Caco-2 (cell line): ENCODE data around the gene NIPAL3. TPM values are rescaled to one million over a fixed set of nuclear protein-coding genes. Genes with fewer than 3 reads are reported as not detected.

Source experiments
- BruUV-seq: library from RNA; stranded (reverse); fragments of 400-500 nt; replicated peaks from 2 replicates; lab custom pipeline; 2021; lab: Mats Ljungman, UMichigan
- CTCF ChIA-PET: fragments of 300-600 bp; sonication (Branson Sonifier 250); formaldehyde crosslinking; loops from one replicate; lab custom pipeline; 2022; ENCODE audit warnings: antibody characterized with exemption; lab: Charles Lee
- POLR2A ChIA-PET: fragments of 300-600 bp; sonication (Branson Sonifier 250); formaldehyde crosslinking; loops from one replicate; lab custom pipeline; 2022; ENCODE audit warnings: antibody characterized with exemption; lab: Charles Lee
- DNase-seq, 2 experiments: peaks; one replicate each; pipeline versions ENCODE4 v3.0.0 to v3.0.0-alpha.2; 2020 to 2022
- H3K27me3 ChIP-seq: replicated peaks from 2 replicates; pipeline ENCODE4 v1.6.0; 2011; ENCODE audit warnings: low read length; ENCODE audit not compliant: control insufficient read depth, insufficient read depth
- H3K36me3 ChIP-seq: 2 replicates; pipeline ENCODE4 v1.5.1; 2011; ENCODE audit warnings: low read length; ENCODE audit not compliant: control insufficient read depth, insufficient read depth
- H3K4me1 ChIP-seq: fragments of 250-450 bp; sonication (Bioruptor Pico); 2 replicates; pipeline ENCODE4 v1.5.1; 2020; ENCODE audit warnings: mild to moderate bottlenecking
- H3K4me3 ChIP-seq: 2 replicates; pipeline ENCODE4 v1.5.1; 2011; ENCODE audit warnings: low read depth, mild to moderate bottlenecking, control low read depth, low read length
- H3K9me3 ChIP-seq: fragments of 250-450 bp; sonication (Bioruptor Pico); 2 replicates; pipeline ENCODE4 v1.5.1; 2020; ENCODE audit warnings: mild to moderate bottlenecking, moderate library complexity
- H3K27ac Mint-ChIP-seq: one replicate; pipeline ENCODE4 v1.8.0; 2022; ENCODE audit warnings: mixed read lengths; ENCODE audit not compliant: unreplicated experiment
- H3K27me3 Mint-ChIP-seq: one replicate; pipeline ENCODE4 v1.8.0; 2022; ENCODE audit warnings: mixed read lengths; ENCODE audit not compliant: insufficient read depth, unreplicated experiment
- H3K36me3 Mint-ChIP-seq: one replicate; pipeline ENCODE4 v1.8.0; 2022; ENCODE audit warnings: mild to moderate bottlenecking, mixed read lengths; ENCODE audit not compliant: insufficient read depth, unreplicated experiment
- H3K4me1 Mint-ChIP-seq: one replicate; pipeline ENCODE4 v1.8.0; 2022; ENCODE audit warnings: low read depth, mixed read lengths; ENCODE audit not compliant: unreplicated experiment
- H3K4me3 Mint-ChIP-seq: one replicate; pipeline ENCODE4 v1.8.0; 2022; ENCODE audit warnings: mild to moderate bottlenecking, moderate library complexity, mixed read lengths; ENCODE audit not compliant: unreplicated experiment
- H3K9me3 Mint-ChIP-seq: one replicate; pipeline ENCODE4 v1.8.0; 2022; ENCODE audit warnings: mixed read lengths; ENCODE audit not compliant: unreplicated experiment
- CTCF ChIP-seq, 2 experiments: fragments of 200-600 bp in 1 of 2; IDR thresholded peaks; 1 replicate in 1 of 2; 2 replicates in 1 of 2; pipeline versions ENCODE4 v1.5.1 to v1.8.0; 2011 to 2022; ENCODE audit warnings: antibody characterized with exemption in 1 of 2, control low read depth in 1 of 2, inconsistent platforms in 1 of 2, low read depth in 1 of 2, low read length in 1 of 2, mild to moderate bottlenecking in 1 of 2, moderate library complexity in 1 of 2; ENCODE audit not compliant: insufficient read depth in 1 of 2, severe bottlenecking in 1 of 2, unreplicated experiment in 1 of 2
- intact Hi-C: fragments of 100-400 bp; cut with micrococcal nuclease; formaldehyde crosslinking; loops from one replicate; pipeline ENCODE4 v1.10.0; 2022; ENCODE audit not compliant: unreplicated experiment
- total RNA-seq: library from RNA; stranded (reverse); gene quantifications from 2 replicates; pipeline ENCODE4 v1.2.3, GENCODE V29; 2022

Gene NIPAL3
- total RNA-seq, 1 experiment from 2014 or later, result 9.2 TPM

- no peaks in the 10 kb centered on the region for H3K9me3 ChIP-seq
- H3K27me3 Mint-ChIP-seq, result no peaks in the 10 kb centered on the region
- no peak for DNase-seq
- H3K36me3 Mint-ChIP-seq, result peaks cover 6% of the 10 kb centered on the region
- no peak overlapping the region for H3K4me3 ChIP-seq
- peaks cover 23% of the 10 kb centered on the region for H3K4me1 Mint-ChIP-seq
- POLR2A ChIA-PET, result no interaction called here
- no peaks in the 10 kb centered on the region for H3K9me3 Mint-ChIP-seq
- intact Hi-C loops, result loop anchor here (2.0 kb wide), 1 partner anchor 70 kb away; the partner anchor contains the start of gene GRHL3
- no peaks in the 10 kb centered on the region for H3K27me3 ChIP-seq
- 0 out of 2 replicates have a peak, but pooled peaks cover 12% of the 10 kb centered on the region for H3K4me1 ChIP-seq
- CTCF ChIA-PET, result no interaction called here
- TF ChIP-seq CTCF (IDR thresholded peaks at IDR 0.05; ENCODE audit: insufficient read depth in 1 of 2, low read depth in 1 of 2, low read length in 1 of 2, severe bottlenecking in 1 of 2, unreplicated experiment in 1 of 2), result no peak
- no peaks in the 10 kb centered on the region for H3K36me3 ChIP-seq
- no peak overlapping the region for H3K27ac Mint-ChIP-seq
- BruUV-seq, result no TSS peak
- no peak overlapping the region for H3K4me3 Mint-ChIP-seq
Observed at GRCh38 chr1:24389231-24389678, 26.3 kb upstream of the NIPAL3 start.

DNA sequence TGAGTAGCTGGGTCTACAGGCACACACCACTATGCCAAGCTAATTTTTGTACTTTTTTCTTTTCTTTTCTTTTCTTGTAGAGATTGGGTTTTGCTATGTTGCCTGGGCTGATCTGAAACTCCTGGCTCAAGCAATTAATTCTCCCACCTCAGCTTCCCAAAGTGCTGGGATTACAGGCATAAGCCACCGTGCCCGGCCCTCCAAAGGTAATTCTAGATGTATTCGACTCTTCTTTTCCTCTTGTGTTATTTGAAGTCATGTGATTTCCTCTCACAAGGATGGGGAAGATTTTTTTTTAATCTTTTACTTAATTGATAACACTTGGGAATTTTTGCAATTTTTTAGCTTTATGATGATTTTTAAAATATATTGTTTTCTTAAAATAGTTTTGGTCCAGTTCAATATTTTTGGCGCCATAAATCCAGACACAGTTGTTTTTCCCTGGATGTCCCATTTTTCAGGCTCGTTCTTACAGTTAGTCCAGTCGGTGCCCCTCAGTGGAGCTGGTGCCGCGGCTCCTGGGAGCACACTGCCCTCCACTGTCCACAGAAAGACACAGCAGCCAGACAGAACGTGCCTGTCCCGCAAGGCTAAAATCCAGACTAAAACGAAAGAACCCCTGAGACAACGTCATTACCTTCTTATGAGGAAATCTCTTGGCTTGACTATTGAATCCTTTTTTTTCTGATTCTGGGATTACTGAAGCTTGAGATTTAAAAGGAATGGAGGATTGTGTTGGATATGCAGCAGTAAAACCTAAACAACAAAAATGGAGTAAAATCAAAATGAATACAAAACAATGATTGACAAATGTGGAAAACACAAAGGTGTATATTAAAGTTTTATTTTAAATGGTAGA is 24.4 kb upstream of the NIPAL3 start:
- Mint-ChIP-seq H3K4me1 (peaks cover 23% of the 10 kb centered on the region), H3K9me3 (no peaks in the 10 kb centered on the region), H3K27ac (peak overlapping the region; percentile 53), H3K36me3 (peaks cover 6% of the 10 kb centered on the region), H3K4me3 (no peak overlapping the region), H3K27me3 (no peaks in the 10 kb centered on the region)
- no TSS peak for BruUV-seq
- intact Hi-C loops, result no loop called here
- ChIA-PET POLR2A (interaction anchor here (1.0 kb wide), 1 partner anchor 240 kb away, joined by 4 read pairs; no protein-coding TSS in a partner anchor), CTCF (interaction anchor here (0.5 to 4.1 kb wide), 11 partner anchors 12 to 439 kb away, joined by 3 to 135 read pairs (median 4); partner anchors contain the start of gene NIPAL3)
- Histone ChIP-seq H3K27me3 (no peaks in the 10 kb centered on the region), H3K4me3 (no peak overlapping the region), H3K36me3 (no peaks in the 10 kb centered on the region), H3K9me3 (no peaks in the 10 kb centered on the region), H3K4me1 (0 out of 2 replicates have a peak, but pooled peaks cover 12% of the 10 kb centered on the region)
- TF ChIP-seq CTCF (IDR thresholded peaks at IDR 0.05; ENCODE audit: insufficient read depth in 1 of 2, low read depth in 1 of 2, low read length in 1 of 2, severe bottlenecking in 1 of 2, unreplicated experiment in 1 of 2), result peak; percentile 76 to 87
- peak; percentile 62 to 71 for DNase-seq

- POLR2A ChIA-PET, result interaction anchor here (1.0 kb wide), 4 partner anchors 190 to 242 kb away, joined by 3 to 8 read pairs (median 4); no protein-coding TSS in a partner anchor
Observed at GRCh38 chr1:24391882-24392603, 23.6 kb upstream of the NIPAL3 start.

More at GRCh38 chr1:24391882-24392603, 23.6 kb upstream of the NIPAL3 start:
- Mint-ChIP-seq H3K27me3 (no peaks in the 10 kb centered on the region), H3K27ac (peak overlapping the region; percentile 53), H3K9me3 (no peaks in the 10 kb centered on the region), H3K36me3 (peaks cover 6% of the 10 kb centered on the region), H3K4me3 (no peak overlapping the region), H3K4me1 (peaks cover 23% of the 10 kb centered on the region)
- Histone ChIP-seq H3K4me1 (0 out of 2 replicates have a peak, but pooled peaks cover 12% of the 10 kb centered on the region), H3K9me3 (no peaks in the 10 kb centered on the region), H3K4me3 (no peak overlapping the region), H3K27me3 (no peaks in the 10 kb centered on the region), H3K36me3 (no peaks in the 10 kb centered on the region)
- no TSS peak for BruUV-seq
- intact Hi-C loops, result loop anchor here (1.0 kb wide), 2 partner anchors 193 to 242 kb away; no protein-coding TSS in a partner anchor
- TF ChIP-seq CTCF (IDR thresholded peaks at IDR 0.05; ENCODE audit: insufficient read depth in 1 of 2, low read depth in 1 of 2, low read length in 1 of 2, severe bottlenecking in 1 of 2, unreplicated experiment in 1 of 2), result peak; percentile 68 to 85
- DNase-seq, result peak; percentile 58 to 72
- CTCF ChIA-PET, result interaction anchor here (0.5 to 4.1 kb wide), 14 partner anchors 11 to 242 kb away, joined by 3 to 135 read pairs (median 4); partner anchors contain the start of genes NIPAL3 and STPG1
